ENCODE results near the gene EEF1G.

GRCh38 chr11:62610403-62610802 lies 36.7 kb upstream of the EEF1G start:
- no peak for TF ChIP-seq CTCF (conservative IDR thresholded peaks at IDR 0.05; ENCODE audit: low read length)
- no peak for TF ChIP-seq EZH2phosphoT487 (IDR thresholded peaks at IDR 0.05; ENCODE audit: borderline replicate concordance, low read depth, low read length)

All from OCI-LY7 (cell line).